Thyroid gland (tissue), 4 donors: ENCODE measurements around the gene CCDC9B. TPM values are rescaled to one million over a fixed set of nuclear protein-coding genes. Genes with fewer than 3 reads are reported as not detected.
A peak's percentile ranks its signal among the peaks of the same experiment; 100 is the strongest.

Source experiments
- DNase-seq, 2 donors: peaks; one replicate each; pipeline ENCODE4 v3.0.0-alpha.2; 2019
- H3K27ac ChIP-seq, 3 donors: fragments of 200-600 bp; sonication (generic); 1 replicate in 2 of 3; 2 replicates in 1 of 3; pipeline ENCODE4 v1.5.1; 2016 to 2019; ENCODE audit warnings: mild to moderate bottlenecking in 1 of 3, moderate library complexity in 1 of 3
- H3K27me3 ChIP-seq: fragments of 200-600 bp; sonication (generic); one replicate; pipeline ENCODE4 v1.5.1; 2019
- H3K36me3 ChIP-seq, 2 donors: fragments of 200-600 bp; sonication (generic); one replicate each; pipeline ENCODE4 v1.5.1; 2016 to 2019
- H3K4me1 ChIP-seq, 2 donors: fragments of 200-600 bp; sonication (generic); one replicate each; pipeline ENCODE4 v1.5.1; 2017 to 2019
- H3K4me3 ChIP-seq, 3 donors: fragments of 200-600 bp; sonication (generic); replicated peaks in 1 of 3; 1 replicate in 2 of 3; 2 replicates in 1 of 3; pipeline ENCODE4 v1.5.1; 2016; ENCODE audit warnings: mild to moderate bottlenecking in 1 of 3
- H3K9me3 ChIP-seq: fragments of 200-600 bp; sonication (generic); one replicate; pipeline ENCODE4 v1.5.1; 2017
- CTCF ChIP-seq, 6 experiments: fragments of 200-600 bp in 3 of 6; fragments of 450-650 bp in 3 of 6; sonication (generic) in 3 of 6; IDR thresholded peaks; one replicate each; pipeline ENCODE4 v1.5.1; 2016 to 2019; ENCODE audit warnings: antibody characterized with exemption in 6 of 6, mild to moderate bottlenecking in 2 of 6, inconsistent platforms in 1 of 6, moderate library complexity in 1 of 6
- POLR2A ChIP-seq, 2 donors: fragments of 450-650 bp; IDR thresholded peaks; one replicate each; pipeline ENCODE4 v1.6.1; 2017; ENCODE audit warnings: antibody characterized with exemption in 2 of 2, mild to moderate bottlenecking in 2 of 2, moderate library complexity in 1 of 2
- WGBS, 2 donors: methylation state at CpG; one replicate each; pipeline ENCODE4 v1.1.5; 2017; 5-methylcytosine and 5-hydroxymethylcytosine counted together
- intact Hi-C: fragments of 100-400 bp; cut with DNase I; formaldehyde crosslinking; loops from one replicate; pipeline ENCODE4 v1.15.1; 2023
- total RNA-seq, 4 donors: library from RNA; depleted of rRNA; stranded (reverse); fragments of >200 nt; gene quantifications; one replicate each; pipeline ENCODE4 v1.2.3, GENCODE V29; 2016

Gene CCDC9B
- total RNA-seq, 4 donors from 2014 or later, result 54.2 to 126 (median 97.5) TPM

DNA sequence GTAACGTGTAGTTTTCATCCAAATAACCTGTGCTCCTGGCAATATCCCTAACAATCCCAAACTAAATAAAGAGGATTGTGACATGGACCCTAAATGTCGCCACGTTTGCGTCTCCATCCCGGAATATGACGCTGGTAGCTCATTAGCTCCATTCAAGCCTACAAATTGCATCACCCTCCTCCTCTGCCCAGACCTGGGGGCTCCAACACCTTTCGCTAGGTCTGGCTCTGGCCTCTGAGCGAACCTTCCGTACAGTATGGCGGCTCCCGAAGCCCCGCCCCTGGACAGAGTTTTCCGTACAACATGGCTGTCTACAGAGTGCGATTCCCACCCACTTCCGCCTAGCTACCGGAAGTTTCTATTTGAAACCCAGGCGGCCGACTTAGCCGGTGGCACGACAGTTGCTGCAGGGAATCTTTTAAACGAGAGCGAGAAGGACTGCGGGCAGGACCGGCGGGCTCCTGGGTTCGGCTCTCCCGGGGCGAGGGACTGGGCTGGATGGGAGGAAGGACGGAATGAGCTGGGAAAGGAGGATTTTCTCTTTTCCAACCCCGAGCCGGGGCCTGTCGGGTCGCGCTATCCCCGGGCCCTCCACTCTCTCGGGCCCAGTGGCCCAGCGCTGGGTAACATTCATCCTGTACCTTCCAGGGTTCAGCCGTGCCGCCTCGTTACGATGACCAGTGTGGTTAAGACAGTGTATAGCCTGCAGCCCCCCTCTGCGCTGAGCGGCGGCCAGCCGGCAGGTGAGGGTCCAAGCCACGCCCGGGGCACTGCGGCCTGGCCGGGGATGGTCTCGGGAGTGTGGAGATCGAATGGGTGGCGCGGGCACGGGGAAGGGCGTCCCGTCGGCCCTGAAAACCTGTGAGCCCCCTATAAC is 42.1 kb upstream of the CCDC9B start, which contains the start of gene KNSTRN:
KNSTRN (plus strand) TSS at position 142 of the 877 bp plus-strand sequence; CDS start at position 257, 115 bp downstream.
- peaks cover 10 to 11% of the 10 kb centered on the region in 2 donors for H3K36me3 ChIP-seq
- TF ChIP-seq POLR2A (IDR thresholded peaks at IDR 0.05) (peak; percentile 72 to 97), CTCF (IDR thresholded peaks at IDR 0.05) (no peak)
- intact Hi-C loops, result no loop called here
- H3K4me1 ChIP-seq, result peaks cover 51 to 69% of the 10 kb centered on the region in 2 donors
- no peaks in the 10 kb centered on the region for H3K27me3 ChIP-seq
- H3K4me3 ChIP-seq, result peak within 1 kb of the TSS; percentile 84 to 91 (median 89)
- DNase-seq, result peak; percentile 95 to 97
- no peaks in the 10 kb centered on the region for H3K9me3 ChIP-seq
- WGBS, 2 donors, result 3 to 12% methylated on average over 20 to 44 of the region's 57 CpGs
- H3K27ac ChIP-seq, result peak within 1 kb of the TSS; percentile 94 to 97 (median 96)

DNA sequence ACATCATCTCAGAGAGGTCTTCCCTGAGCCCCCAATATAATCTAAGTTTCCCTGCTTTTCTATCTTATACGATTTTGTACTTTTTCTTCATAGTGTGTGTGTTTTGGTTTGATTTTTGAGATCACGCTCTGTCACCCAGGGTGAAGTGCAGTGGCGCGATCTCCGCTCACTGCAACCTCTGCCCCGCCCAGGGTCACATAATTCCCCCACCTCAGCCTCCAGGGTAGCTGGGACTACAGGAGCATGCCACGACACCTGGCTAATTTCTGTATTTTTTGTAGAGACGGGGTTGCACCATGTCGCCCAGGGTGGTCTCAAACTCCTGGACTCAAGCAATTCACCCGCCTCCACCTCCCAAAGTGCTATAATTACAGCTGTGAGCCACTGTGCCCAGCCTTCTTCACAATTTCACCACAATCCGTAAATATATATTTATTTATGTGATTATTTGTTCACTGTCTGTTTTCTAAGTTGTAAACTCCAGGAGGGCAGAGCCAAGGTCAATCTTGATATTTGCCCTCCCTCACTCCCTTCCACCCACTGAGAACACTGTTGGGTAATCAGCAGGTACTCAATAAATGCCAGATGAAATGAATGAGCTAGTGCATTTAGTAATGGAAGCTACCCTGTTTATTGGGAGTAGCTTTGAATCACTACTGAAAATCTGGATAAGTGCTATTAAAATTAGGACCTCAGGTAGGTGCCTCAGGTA is 41.2 kb upstream of the CCDC9B start:
- DNase-seq, result no peak
- Histone ChIP-seq H3K4me3 (no peak overlapping the region), H3K27ac (peak overlapping the region in 2 of 3 donors; percentile 94 to 96), H3K36me3 (peaks cover 1 to 3% of the 10 kb centered on the region in 2 donors), H3K4me1 (peaks cover 43 to 69% of the 10 kb centered on the region in 2 donors), H3K27me3 (no peaks in the 10 kb centered on the region), H3K9me3 (no peaks in the 10 kb centered on the region)
- TF ChIP-seq CTCF (IDR thresholded peaks at IDR 0.05), result no peak
- intact Hi-C loops, result no loop called here
- WGBS, 2 donors, result 93 to 94% methylated on average over 11 of the region's 11 CpGs

DNA sequence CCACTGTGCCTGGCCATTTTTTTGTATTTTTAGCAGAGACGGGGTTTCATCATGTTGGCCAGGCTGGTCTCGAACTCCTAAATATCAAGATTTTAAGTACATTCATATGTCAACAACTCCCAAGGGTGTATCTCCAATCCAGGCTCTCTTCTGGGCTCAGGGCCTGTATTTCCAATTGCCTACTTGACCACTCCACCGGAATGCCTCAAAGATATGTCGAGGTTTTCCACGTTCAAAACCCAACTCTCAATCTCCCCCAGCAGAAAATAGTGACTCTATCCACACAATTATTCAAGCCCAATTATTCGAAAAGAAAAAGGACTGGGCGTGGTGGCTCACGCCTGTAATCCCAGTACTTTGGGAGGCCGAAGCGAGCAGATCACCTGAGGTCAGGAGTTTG is 39.9 kb upstream of the CCDC9B start:
- no peak overlapping the region for H3K4me3 ChIP-seq
- H3K36me3 ChIP-seq, result no peaks in the 10 kb centered on the region
- H3K4me1 ChIP-seq, result peaks cover 44 to 72% of the 10 kb centered on the region in 2 donors
- WGBS, 2 donors, result 93 to 96% methylated on average over 10 of the region's 10 CpGs
- H3K9me3 ChIP-seq, result no peaks in the 10 kb centered on the region
- intact Hi-C loops, result no loop called here
- DNase-seq, result no peak
- no peak for TF ChIP-seq CTCF (IDR thresholded peaks at IDR 0.05)
- TF ChIP-seq POLR2A (IDR thresholded peaks at IDR 0.05), result no peak
- H3K27me3 ChIP-seq, result no peaks in the 10 kb centered on the region
- H3K27ac ChIP-seq, result peak overlapping the region; percentile 92 to 96 (median 95)

- Histone ChIP-seq H3K27ac (peak overlapping the region; percentile 92 to 96 (median 95)), H3K9me3 (no peaks in the 10 kb centered on the region), H3K27me3 (no peaks in the 10 kb centered on the region), H3K36me3 (no peaks in the 10 kb centered on the region), H3K4me1 (peaks cover 46 to 76% of the 10 kb centered on the region in 2 donors), H3K4me3 (no peak overlapping the region)
- whole genome bisulfite sequencing, 2 donors, result 7 to 11% methylated on average over 4 of the region's 4 CpGs
- peak in 1 of 2 donors; percentile 75 for TF ChIP-seq POLR2A (IDR thresholded peaks at IDR 0.05)
- TF ChIP-seq CTCF (IDR thresholded peaks at IDR 0.05), result no peak
- intact Hi-C loops, result no loop called here
- peak; percentile 98 for DNase-seq
These were observed 39.1 kb upstream of the CCDC9B start for GRCh38 chr15:40379853-40380252.
